Measurements from ENCODE around the gene PILRA. TPM values are rescaled to one million over a fixed set of nuclear protein-coding genes. Genes with fewer than 3 reads are reported as not detected.
A peak's percentile ranks its signal among the peaks of the same experiment; 100 is the strongest.

PILRA gene
- total and polyA plus RNA-seq, 2 of the 8 experiments (the other 6 are each of a cell fraction or from before 2014, with no cell fraction given): 7.6 to 10.6 TPM

DNA sequence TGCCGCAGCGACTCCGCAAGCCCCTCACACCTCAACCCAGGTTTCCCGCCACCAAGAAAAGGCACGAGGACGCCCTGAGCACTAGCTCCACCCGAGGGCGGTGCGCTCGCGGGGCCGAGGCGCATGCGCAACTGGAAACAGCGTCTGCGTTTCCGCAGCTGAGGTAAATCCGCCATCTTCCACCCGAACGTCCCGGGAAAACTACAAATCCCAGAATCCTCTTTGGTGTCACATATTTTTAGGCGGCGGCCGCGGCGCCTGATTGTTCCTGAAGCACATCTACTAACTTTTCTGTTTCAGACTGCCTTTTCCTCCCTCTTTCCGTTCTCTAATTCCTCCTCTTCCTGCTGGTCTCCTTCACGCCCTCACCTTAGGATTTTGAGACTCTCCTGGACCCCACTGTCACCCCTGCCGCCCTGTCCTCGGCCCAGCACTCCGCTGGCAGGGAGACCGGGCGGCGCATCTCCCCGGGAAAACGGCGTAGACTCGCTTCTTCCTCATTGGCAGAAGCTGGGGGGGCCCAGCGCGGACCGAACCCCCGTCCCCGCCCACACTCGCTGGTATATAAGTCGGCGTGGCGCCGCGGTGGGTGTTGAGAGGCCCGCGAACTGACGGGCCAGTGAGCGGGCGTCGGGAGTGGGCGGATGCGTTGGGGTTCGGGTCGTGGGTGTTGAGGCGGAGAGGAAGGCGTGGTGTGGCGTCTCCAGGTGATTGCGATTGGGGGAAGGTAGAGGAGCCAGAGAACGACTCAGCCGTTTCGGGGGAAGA lies 55.1 kb downstream of the PILRA start, which contains the start of gene ZCWPW1 (continued):
- peak; percentile 18 for TF ChIP-seq CHD7 (IDR thresholded peaks at IDR 0.05; ENCODE audit: insufficient replicate concordance, low read length)
- TF ChIP-seq PHF8 (conservative IDR thresholded peaks at IDR 0.05; ENCODE audit: low read depth, low read length): peak; percentile 93
- TF ChIP-seq SP1 (IDR thresholded peaks at IDR 0.05; ENCODE audit: low read depth, low read length): peak; percentile 57
- TF ChIP-seq EZH2 (IDR thresholded peaks at IDR 0.05; ENCODE audit: low read depth, low read length, severe bottlenecking): no peak
- TF ChIP-seq, protein P1, sequence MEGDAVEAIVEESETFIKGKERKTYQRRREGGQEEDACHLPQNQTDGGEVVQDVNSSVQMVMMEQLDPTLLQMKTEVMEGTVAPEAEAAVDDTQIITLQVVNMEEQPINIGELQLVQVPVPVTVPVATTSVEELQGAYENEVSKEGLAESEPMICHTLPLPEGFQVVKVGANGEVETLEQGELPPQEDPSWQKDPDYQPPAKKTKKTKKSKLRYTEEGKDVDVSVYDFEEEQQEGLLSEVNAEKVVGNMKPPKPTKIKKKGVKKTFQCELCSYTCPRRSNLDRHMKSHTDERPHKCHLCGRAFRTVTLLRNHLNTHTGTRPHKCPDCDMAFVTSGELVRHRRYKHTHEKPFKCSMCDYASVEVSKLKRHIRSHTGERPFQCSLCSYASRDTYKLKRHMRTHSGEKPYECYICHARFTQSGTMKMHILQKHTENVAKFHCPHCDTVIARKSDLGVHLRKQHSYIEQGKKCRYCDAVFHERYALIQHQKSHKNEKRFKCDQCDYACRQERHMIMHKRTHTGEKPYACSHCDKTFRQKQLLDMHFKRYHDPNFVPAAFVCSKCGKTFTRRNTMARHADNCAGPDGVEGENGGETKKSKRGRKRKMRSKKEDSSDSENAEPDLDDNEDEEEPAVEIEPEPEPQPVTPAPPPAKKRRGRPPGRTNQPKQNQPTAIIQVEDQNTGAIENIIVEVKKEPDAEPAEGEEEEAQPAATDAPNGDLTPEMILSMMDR (IDR thresholded peaks at IDR 0.05; ENCODE audit: control extremely low read depth in 1 of 3, insufficient read depth in 1 of 3, low read depth in 1 of 3, low read length in 3 of 3): 0 out of 4 replicates have a peak, but pooled peaks of 1 of the 3 experiments have one; percentile 6
